DND-41 (cell line): ENCODE data around the gene FGFBP1.
A peak's percentile ranks its signal among the peaks of the same experiment; 100 is the strongest.

Experiments used
- ATAC-seq: fragments of 200-7000 bp; cut with Tn5 transposase; 3 replicates; pipeline ENCODE4 v1.9.1; 2021; ENCODE audit warnings: low read depth; ENCODE audit not compliant: insufficient read depth
- DNase-seq: peaks from one replicate; pipeline ENCODE4 v3.0.0-alpha.2; 2020
- H2AFZ ChIP-seq: 2 replicates; pipeline ENCODE4 v1.6.0; 2012; ENCODE audit warnings: low read depth, low read length
- H3K27ac ChIP-seq: 2 replicates; pipeline ENCODE4 v1.5.1; 2012; ENCODE audit warnings: low read length, inconsistent platforms
- H3K27me3 ChIP-seq: fragments of 200-600 bp; sonication (generic); 2 replicates; pipeline ENCODE4 v1.6.0; 2012; ENCODE audit warnings: low read length, mild to moderate bottlenecking, inconsistent platforms; ENCODE audit not compliant: insufficient read depth, poor library complexity
- H3K36me3 ChIP-seq: 2 replicates; pipeline ENCODE4 v1.5.1; 2012; ENCODE audit warnings: low read length, inconsistent platforms; ENCODE audit not compliant: insufficient read depth
- H3K4me1 ChIP-seq: 2 replicates; pipeline ENCODE4 v1.5.1; 2012; ENCODE audit warnings: mild to moderate bottlenecking, low read length; ENCODE audit not compliant: insufficient read depth
- H3K4me2 ChIP-seq: 2 replicates; pipeline ENCODE4 v1.6.0; 2012; ENCODE audit warnings: mild to moderate bottlenecking, moderate library complexity, low read length, inconsistent platforms; ENCODE audit not compliant: insufficient read depth
- H3K4me3 ChIP-seq, 2 experiments: fragments of 200-600 bp in 1 of 2; shearing (Covaris generic) in 1 of 2; 2 replicates each; pipeline ENCODE4 v1.5.1; 2012 to 2016; ENCODE audit warnings: inconsistent platforms in 2 of 2, low read length in 2 of 2, mild to moderate bottlenecking in 2 of 2, low read depth in 1 of 2, moderate library complexity in 1 of 2
- H3K79me2 ChIP-seq: 2 replicates; pipeline ENCODE4 v1.6.0; 2012; ENCODE audit warnings: low read length, inconsistent platforms; ENCODE audit not compliant: insufficient read depth
- H3K9ac ChIP-seq: 2 replicates; pipeline ENCODE4 v1.6.0; 2012; ENCODE audit warnings: low read depth, mild to moderate bottlenecking, inconsistent platforms, low read length, moderate library complexity
- H3K9me3 ChIP-seq: 2 replicates; pipeline ENCODE4 v1.5.1; 2012; ENCODE audit warnings: low read length, moderate library complexity, mild to moderate bottlenecking, inconsistent platforms; ENCODE audit not compliant: insufficient read depth, severe bottlenecking
- H4K20me1 ChIP-seq: 2 replicates; pipeline ENCODE4 v1.6.0; 2012; ENCODE audit warnings: low read length; ENCODE audit not compliant: insufficient read depth
- CTCF ChIP-seq: IDR thresholded peaks from 2 replicates; pipeline ENCODE4 v1.5.1; 2012; ENCODE audit warnings: borderline replicate concordance, low read length, moderate library complexity, mild to moderate bottlenecking; ENCODE audit not compliant: poor library complexity, severe bottlenecking; ENCODE audit errors: extremely low read depth
- EZH2 ChIP-seq: IDR thresholded peaks from 3 replicates; pipeline ENCODE4 v1.6.1; 2012; ENCODE audit warnings: borderline replicate concordance, low read depth, mild to moderate bottlenecking, moderate library complexity, low read length, inconsistent platforms; ENCODE audit not compliant: severe bottlenecking

FGFBP1 gene

DNA sequence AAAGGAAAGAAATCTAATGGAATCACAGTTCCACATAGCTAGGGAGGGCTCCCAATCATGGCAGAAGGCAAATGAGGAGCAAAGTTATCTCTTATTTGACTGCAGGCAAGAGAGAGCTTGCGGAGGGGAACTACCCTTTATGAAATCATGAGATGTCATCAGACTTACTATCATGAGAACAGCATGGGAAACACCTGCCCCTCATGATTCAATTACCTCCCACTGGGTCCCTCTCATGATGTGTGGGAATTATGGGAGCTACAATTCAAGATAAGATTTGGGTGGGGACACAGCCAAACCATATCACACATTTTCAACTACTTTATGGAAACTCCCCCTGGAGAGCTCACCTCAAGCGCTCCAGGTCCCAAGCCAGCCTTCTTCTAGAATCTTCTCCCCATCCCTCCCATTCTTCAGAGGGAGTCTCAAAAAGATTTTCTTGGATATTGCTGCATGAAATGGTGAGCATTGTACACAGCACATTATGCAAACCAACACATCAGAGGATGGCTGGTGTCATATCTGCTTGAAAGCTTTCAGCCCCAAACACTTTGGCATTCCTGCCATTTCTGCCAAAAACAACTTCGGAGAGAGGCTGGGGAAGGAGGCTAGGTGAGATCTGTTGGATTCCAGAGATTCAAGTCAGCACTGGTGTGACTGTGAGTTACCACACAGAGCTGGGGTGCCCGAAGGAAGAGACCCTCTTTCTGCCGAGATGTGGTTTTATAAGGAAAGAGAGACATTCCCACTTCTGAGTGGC lies 6.9 kb downstream of the FGFBP1 start:
- ATAC-seq (no peak), DNase-seq (no peak)
- Histone ChIP-seq H4K20me1 (no peaks in the 10 kb centered on the region), H3K27me3 (peaks cover 8% of the 10 kb centered on the region), H3K4me1 (no peaks in the 10 kb centered on the region), H2AFZ (no peak overlapping the region), H3K36me3 (no peaks in the 10 kb centered on the region), H3K4me2 (no peak overlapping the region), H3K9ac (no peak overlapping the region), H3K79me2 (no peaks in the 10 kb centered on the region), H3K9me3 (no peaks in the 10 kb centered on the region), H3K4me3 (no peak overlapping the region), H3K27ac (no peak overlapping the region)
- TF ChIP-seq CTCF = no peak

DNA sequence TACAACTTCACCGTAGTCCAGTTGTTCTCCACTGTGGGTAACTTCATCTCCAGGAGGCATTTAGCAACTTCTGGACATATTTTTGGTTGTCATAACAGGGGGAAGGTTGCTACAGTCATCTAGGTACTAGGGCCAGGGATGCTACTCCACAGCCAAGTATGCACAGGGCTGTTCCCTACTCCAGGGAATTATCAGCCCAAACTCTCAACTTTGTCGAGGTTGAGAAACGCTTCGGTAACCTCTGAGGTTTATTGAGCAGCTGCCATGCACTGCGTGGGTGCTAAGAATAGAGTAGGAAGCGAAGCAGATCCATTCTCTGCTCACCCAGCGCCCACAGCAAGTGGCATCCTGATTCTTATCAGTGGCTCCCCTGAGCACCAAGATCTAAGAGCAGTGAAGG lies 8.2 kb downstream of the FGFBP1 start:
- H3K4me1 ChIP-seq = no peaks in the 10 kb centered on the region
- no peak overlapping the region for H3K4me2 ChIP-seq
- H3K4me3 ChIP-seq = no peak overlapping the region
- H3K27ac ChIP-seq = no peak overlapping the region
- peak; percentile 55 for ATAC-seq
- H3K9ac ChIP-seq = no peak overlapping the region
- H4K20me1 ChIP-seq = no peaks in the 10 kb centered on the region
- H3K27me3 ChIP-seq = peaks cover 10% of the 10 kb centered on the region
- no peaks in the 10 kb centered on the region for H3K36me3 ChIP-seq
- peak; percentile 5 for DNase-seq
- H2AFZ ChIP-seq = no peak overlapping the region
- H3K79me2 ChIP-seq = no peaks in the 10 kb centered on the region
- no peak for TF ChIP-seq CTCF
- TF ChIP-seq EZH2 = no peak
- no peaks in the 10 kb centered on the region for H3K9me3 ChIP-seq

DNA sequence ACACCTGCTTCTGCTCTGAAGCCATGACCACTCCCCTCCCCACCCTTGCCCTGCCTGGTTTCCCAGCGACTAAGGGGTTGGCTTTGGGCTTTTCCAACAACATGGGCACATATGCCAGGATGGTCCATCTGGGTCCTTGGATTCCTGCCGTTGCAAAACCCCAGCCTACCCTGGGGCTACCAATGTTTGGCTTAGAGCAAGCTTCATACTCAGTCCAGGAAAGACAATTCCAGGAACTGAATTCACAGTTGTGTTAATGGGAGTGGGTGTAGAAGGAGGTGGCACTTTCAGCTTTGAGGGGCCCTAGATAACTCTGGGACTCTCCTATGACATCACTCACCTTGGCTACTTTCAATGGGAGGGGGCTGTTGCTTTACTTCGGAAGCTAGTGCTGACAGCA lies 9.0 kb downstream of the FGFBP1 start:
- Histone ChIP-seq H3K36me3 (no peaks in the 10 kb centered on the region), H4K20me1 (no peaks in the 10 kb centered on the region), H3K9ac (no peak overlapping the region), H3K27me3 (peaks cover 10% of the 10 kb centered on the region), H2AFZ (no peak overlapping the region), H3K79me2 (no peaks in the 10 kb centered on the region), H3K9me3 (no peaks in the 10 kb centered on the region), H3K4me3 (no peak overlapping the region), H3K4me2 (no peak overlapping the region), H3K4me1 (no peaks in the 10 kb centered on the region), H3K27ac (no peak overlapping the region)
- ATAC-seq = no peak
- TF ChIP-seq EZH2 = no peak
- no peak for TF ChIP-seq CTCF
- DNase-seq = no peak

DNA sequence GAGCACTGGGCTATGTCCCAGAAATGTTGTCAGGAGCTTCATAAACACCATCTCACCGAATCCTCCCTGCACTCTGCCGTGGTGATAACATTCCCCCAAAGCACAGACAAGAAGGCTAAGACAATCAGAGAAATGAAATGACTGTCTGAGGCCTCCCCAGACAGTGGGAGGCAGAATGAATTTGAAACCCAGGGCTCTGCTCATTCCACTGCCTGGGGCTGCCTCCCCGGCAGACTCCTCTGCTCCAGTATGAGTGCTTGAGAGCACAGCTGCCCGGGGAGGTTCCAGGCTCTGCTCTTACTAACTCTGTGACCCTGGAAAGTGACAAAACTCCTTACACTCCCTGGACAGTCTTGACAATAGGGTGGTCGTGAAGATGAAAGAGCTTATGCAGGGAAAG lies 9.7 kb downstream of the FGFBP1 start:
- no peak for ATAC-seq
- no peak overlapping the region for H3K4me2 ChIP-seq

More for the DNA sequence above, 9.7 kb downstream of the FGFBP1 start:
- Histone ChIP-seq H3K36me3 (no peaks in the 10 kb centered on the region), H3K27ac (no peak overlapping the region), H3K4me1 (no peaks in the 10 kb centered on the region), H3K9me3 (no peaks in the 10 kb centered on the region), H4K20me1 (no peaks in the 10 kb centered on the region), H3K9ac (no peak overlapping the region), H3K79me2 (no peaks in the 10 kb centered on the region), H3K4me3 (no peak overlapping the region), H2AFZ (no peak overlapping the region), H3K27me3 (peaks cover 14% of the 10 kb centered on the region)
- DNase-seq = no peak
- TF ChIP-seq CTCF = no peak
- no peak for TF ChIP-seq EZH2
